HG03135 (cell line): ENCODE results near the gene GPR148.
A peak's percentile ranks its signal among the peaks of the same experiment; 100 is the strongest.
"Not testable (repeated sequence)": the region's sequence is repeated elsewhere in the genome, so short reads cannot be mapped to it uniquely, and the experiment has no call there.

Experiments
- ATAC-seq: cut with Tn5 transposase; IDR thresholded peaks from one replicate; pipeline ENCODE4 v1.9.1; 2021; ENCODE audit warnings: mild to moderate bottlenecking, moderate library complexity; ENCODE audit not compliant: unreplicated experiment

Gene GPR148

GRCh38 chr2:130728549-130729316 lies at the start of gene GPR148:
Gene GPR148, plus strand, starts transcription at chr2:130729070. Its CDS starts 82 bp downstream, at chr2:130729152.
- ATAC-seq = no peak

GRCh38 chr2:130692041-130692770 lies 36.7 kb upstream of the GPR148 start:
- ATAC-seq = not testable (repeated sequence)

- ATAC-seq = not testable (repeated sequence)
Measured at GRCh38 chr2:130693474-130693873, 35.4 kb upstream of the GPR148 start.

GRCh38 chr2:130703250-130703649 lies 25.6 kb upstream of the GPR148 start:
- not testable (repeated sequence) for ATAC-seq

GRCh38 chr2:130714795-130715194 lies 14.1 kb upstream of the GPR148 start:
- not testable (repeated sequence) for ATAC-seq

GRCh38 chr2:130720036-130720435 lies 8.8 kb upstream of the GPR148 start:
- no peak for ATAC-seq

- no peak for ATAC-seq
Measured at GRCh38 chr2:130720528-130720927, 8.3 kb upstream of the GPR148 start.

- ATAC-seq = no peak
Measured at GRCh38 chr2:130724455-130724854, 4.4 kb upstream of the GPR148 start.

- no peak for ATAC-seq
Measured at GRCh38 chr2:130726614-130727180, 2.2 kb upstream of the GPR148 start.

- peak; percentile 95 for ATAC-seq
Measured at GRCh38 chr2:130727286-130727924, 1.5 kb upstream of the GPR148 start.

GRCh38 chr2:130728007-130728454 lies 839 bp upstream of the GPR148 start:
- no peak for ATAC-seq

GRCh38 chr2:130729322-130730299 lies 741 bp downstream of the GPR148 start:
- no peak for ATAC-seq

GRCh38 chr2:130732257-130732656 lies 3.4 kb downstream of the GPR148 start:
- not testable (repeated sequence) for ATAC-seq

GRCh38 chr2:130735200-130735599 lies 6.3 kb downstream of the GPR148 start:
- ATAC-seq = no peak

GRCh38 chr2:130736487-130736886 lies 7.6 kb downstream of the GPR148 start:
- ATAC-seq = no peak

- ATAC-seq = no peak
Measured at GRCh38 chr2:130737592-130737991, 8.7 kb downstream of the GPR148 start.

GRCh38 chr2:130740671-130741070 lies 11.8 kb downstream of the GPR148 start:
- no peak for ATAC-seq

- ATAC-seq = no peak
Measured at GRCh38 chr2:130743278-130743677, 14.4 kb downstream of the GPR148 start.

GRCh38 chr2:130744287-130745117 lies 15.6 kb downstream of the GPR148 start:
- ATAC-seq = no peak
